Midbrain (tissue), 1 donor: Measurements from ENCODE around the gene GNG7.
"Not testable (repeated sequence)": the region's sequence is repeated elsewhere in the genome, so short reads cannot be mapped to it uniquely, and the experiment has no call there.

Experiments used
- DNase-seq: peaks from one replicate; lab custom pipeline; 2025; lab: John Stamatoyannopoulos, UW

Gene GNG7

DNA sequence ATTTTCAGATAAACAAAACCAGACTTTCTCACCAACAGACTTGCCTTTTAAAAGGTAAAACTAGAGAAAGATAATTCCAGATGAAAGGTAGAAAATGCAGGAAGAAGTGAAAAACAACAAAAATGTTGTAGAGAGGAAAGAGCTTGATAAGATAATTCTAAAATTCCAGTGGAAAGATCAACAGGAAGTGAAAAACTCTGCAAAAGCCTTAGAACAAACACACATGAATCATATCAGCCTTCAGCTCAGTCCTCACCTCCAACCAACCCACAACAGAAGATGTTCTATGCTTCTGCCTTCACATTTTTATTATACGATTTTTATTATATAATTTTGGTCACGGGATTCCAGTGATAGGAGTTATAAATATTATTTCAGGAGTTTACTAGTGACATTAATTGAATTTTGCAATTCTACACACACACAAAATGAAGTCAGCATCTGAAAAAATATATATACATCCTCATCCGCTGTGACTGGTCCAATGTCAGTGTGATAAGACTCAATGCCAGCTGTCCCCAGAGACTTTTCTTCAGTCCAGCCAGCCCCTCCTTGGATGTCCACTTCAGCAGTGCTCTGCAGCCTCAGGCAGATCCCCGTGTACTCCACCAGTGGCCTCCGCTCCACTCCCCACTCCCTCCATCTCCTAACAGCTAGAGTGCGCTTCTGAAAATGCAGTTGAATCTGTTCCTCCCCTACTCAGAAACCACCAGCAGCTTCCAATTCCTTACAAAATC, 168.6 kb downstream of the GNG7 start:
- no peak for DNase-seq

DNA sequence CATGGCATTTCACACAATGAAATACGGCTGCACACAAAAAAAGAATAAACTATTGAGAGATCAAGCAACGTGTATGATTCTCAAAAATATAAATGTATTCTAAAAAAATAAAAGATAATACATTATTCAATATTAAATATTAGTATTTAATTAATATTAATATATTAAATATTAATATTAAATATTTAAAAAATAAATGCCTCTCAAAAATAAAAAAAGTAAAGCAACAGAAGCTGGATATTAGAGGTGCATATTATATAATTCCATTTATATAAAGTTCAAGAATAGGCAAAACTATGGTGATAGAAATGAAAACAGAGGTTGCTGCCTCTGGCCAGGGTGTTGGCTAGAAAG, 169.4 kb downstream of the GNG7 start:
- DNase-seq = no peak

DNA sequence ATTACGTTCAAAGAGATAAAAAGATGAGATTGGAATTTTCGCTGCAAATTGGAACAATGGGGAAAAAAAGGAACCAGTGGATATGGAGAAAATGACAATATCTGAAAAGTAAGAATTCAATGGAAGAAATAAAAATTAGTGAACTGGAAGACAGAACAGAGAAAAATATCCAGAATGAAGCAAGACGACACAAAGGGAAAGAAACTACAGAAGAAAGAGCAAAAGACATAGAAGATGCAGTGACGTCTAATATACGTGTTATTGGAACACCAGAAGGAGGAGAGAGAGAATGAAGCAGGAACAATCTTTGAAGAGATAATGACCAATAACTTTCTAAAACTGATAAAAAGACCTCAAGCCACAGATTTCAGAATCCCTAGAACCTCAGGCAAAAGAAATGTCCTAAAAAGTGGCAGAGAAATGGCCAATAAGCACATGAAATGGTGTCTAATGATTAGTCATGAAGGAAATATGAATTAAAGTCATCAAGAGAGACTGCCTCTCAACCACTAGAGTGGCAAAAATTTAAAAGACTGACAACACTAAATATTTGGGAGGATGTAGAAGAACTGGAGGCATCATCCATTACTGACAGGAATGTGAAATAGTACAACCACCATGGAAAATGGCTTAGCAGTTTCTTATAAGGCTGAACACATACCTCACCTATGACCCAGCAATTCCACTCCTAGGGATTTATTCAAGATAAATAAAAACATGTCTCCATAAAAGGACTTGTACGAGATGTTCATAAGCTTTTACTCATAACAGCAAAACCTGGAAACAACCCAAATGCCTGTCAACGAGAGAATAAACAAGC, 170.0 kb downstream of the GNG7 start:
- DNase-seq = no peak

DNA sequence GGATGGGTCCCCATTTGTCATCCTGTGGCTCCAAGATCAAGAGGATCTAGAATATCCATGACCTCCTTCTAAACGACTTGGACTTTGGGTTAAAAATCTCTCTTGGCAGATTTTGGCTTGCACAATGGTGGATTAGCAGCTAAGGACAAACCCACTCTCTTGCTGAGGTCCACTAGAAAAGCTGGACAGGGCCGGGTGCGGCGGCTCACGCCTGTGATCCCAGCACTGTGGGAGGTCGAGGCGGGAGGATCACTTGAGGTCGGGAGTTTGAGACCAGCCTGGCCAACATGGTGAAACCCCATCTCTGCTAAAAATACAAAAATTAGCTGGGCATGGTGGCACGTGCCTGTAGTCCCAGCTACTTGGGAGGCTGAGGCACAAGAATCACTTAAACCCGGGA, 172.6 kb downstream of the GNG7 start:
- DNase-seq = not testable (repeated sequence)

DNA sequence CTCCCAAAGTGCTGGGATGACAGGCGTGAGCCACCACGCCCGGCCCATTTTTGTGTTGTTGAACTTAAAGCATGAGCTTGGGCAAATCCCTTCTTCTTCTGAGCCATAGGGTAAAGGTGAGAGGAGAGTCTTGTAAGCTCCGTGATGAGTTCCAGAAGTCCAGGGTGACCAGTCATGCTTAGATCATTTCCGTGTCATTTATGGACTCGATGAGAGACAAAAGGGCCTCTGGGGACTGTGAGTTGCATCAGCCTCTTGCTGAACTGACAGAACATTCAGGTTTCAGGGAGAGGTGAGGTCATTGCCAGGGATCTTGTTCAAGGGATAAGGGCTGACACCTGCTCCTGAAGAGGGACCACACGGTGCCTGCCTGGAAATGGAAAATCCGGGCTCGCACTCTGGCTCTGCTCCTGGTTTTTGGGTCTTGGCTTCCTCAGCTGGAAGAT, 173.0 kb downstream of the GNG7 start:
- no peak for DNase-seq

DNA sequence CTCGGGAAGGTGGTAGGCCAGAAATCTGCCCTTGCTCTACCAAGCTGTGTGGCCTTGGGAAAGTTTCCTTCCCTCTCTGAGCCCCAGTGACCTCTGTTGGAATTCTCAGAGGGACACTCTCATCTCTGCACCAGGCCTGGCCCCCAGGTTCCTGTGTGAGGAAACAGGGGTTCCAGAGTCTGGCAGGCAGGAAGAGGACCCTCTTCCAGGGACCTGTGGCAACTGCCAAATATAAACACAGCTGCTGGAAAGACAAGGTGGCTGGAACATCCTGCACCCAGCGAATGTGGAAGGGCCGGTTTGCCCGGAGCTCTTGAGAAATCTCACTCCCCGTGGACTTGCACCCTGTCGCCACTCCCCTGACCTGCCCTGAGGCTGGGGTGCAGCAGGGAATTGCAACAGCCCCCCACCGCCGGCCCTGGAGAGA, 173.8 kb downstream of the GNG7 start:
- no peak for DNase-seq

DNA sequence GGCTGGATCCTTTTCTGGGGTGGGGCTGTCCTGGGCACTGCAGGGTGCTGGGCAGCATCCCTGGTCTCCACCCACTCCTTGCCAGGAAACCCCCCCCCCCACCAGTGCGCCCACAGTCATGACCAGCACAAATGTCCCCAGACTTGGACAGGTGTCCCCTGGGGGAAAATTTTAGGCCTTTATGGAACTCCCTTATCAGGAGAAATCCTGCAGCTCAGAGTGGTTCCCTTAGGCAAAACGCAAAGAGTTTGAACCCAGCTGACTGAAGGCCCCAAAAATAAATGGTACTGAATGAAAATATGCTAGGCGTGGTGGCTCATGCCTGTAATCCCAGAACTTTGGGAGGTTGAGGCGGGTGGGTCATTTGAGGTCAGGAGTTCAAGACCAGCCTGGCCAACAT, 174.8 kb downstream of the GNG7 start:
- no peak for DNase-seq

DNA sequence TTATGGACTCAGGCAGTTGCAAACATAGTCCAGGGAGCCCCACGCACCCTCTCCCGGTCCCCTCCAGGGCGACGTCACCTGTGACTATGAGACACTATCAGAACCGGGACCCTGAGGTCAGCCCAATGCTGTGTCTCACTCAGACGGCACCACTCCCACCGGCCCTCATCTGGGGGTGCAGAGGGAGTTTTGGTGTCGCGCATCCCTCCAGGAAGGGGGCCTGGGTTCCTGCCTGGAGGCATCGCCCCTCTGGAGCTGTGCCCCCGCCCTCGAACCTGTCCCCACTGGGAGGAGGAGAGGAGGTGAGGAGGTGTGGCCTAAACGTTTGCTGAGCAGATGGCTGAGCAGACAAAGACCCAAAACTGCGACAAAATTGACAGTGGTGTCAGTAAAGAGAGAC, 175.3 kb downstream of the GNG7 start:
- DNase-seq = no peak

DNA sequence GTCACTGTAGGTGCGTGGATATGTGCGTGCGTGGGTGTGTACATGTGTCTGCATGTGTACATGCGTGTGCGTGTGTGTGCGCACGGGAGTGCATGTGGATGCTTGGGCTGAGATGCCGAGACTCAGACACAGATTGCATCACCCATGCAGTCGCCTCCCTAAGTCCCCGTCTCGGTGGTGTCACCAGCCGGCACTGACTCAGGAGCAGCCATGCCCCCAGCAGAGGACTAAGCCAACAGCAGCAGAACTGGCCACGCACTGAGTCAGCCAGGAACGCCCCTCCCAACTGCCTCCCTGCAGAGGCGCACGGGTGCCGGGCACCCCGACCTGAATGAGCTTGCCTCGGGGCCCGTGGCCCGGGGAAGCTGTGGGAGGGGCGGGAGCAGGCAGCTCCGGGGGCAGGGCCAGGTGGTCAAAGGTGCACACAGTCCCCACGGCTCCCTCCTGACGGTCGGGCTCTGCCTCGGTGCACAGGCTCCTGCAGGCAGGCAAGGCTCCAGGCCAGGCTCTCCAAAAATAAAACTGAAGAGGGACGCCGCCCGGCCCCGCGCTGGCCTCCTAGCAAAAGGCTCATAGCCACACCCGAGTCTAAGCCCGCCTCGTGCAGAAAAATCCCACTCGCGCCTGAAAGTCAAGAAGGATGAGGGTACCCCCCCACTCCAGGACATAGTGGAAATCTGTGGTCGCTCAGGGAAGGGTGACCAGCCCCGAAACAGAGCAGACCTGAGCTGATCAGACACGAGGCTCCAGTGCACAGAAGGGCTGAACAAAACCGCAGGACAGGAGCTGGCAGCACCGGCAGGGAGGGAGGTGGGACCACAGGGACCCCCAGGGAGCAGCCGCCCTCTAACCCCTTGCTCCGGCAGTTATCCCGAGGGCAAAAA, 177.4 kb downstream of the GNG7 start:
- no peak for DNase-seq

DNA sequence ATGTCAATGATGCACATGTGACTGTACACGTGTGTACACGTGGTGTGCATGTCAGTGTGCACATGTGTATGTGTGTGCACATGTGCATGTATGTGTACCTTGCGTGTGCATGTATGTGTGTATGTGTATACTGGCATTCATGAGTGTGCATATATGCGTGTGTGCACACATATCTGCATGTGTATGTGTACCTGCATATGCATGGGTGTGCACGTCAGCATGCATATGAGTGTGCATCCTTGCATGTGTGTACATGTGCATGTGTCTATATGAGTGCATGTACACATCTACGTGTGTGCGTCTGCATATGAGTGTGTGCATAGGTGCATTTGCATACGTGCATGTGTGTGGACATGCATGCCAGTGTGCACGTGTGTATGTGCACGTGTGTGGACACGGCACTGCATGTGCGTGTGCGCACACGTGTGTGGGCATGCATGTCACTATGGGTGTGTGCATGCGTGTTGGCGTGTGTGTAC, 178.1 kb downstream of the GNG7 start:
- DNase-seq = no peak

DNA sequence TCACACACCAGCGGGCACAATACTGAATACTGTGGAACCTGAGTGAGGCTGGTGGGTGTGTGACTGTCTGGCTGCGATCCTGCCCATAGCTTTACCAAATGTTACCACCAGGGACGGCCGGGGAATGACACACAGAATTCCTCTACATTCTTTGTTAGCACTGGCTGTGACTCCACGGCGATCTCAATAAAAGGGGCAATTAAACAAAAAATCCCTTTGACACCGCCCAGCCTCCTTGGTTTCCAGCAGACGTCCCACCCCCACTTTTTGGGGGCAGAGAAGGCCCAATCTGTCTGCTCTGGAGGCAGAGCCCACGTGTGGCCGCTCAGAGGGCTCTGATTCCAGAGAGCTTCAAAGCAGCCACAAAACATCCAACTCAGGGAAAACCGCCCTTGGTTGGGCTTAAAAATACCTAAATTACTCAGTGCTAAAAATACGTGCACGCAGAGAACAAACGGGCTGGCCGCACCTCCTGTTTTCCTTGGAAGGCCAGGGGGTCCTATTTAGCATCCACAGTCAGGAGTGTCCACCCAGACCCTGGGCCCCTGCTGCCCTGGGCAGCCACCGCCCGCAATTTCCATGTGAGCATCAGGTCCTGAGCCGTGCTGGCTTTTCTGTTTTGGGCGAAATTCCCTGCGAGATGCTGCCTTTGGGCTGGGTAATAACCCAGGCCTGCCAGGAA, 178.7 kb downstream of the GNG7 start:
- DNase-seq = no peak

DNA sequence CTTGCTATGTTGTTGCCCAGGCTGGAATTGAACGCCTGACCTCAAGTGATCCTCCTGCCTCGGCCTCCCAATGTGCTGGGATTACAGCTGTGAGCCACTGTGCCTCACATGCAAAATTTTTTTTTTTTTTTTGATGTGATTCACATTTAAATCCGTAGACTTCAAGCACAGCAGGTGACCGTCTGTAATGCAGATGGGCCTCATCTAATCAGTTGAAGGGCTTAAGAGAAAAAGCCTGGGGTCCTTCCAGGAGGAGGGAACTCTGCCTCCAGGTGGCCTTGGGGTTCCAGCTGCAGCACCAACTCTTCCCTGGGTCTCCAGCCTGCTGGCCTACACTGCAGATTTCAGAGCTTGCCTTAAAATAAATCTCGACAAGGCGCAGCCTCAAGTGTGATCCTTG, 183.0 kb downstream of the GNG7 start:
- no peak for DNase-seq

DNA sequence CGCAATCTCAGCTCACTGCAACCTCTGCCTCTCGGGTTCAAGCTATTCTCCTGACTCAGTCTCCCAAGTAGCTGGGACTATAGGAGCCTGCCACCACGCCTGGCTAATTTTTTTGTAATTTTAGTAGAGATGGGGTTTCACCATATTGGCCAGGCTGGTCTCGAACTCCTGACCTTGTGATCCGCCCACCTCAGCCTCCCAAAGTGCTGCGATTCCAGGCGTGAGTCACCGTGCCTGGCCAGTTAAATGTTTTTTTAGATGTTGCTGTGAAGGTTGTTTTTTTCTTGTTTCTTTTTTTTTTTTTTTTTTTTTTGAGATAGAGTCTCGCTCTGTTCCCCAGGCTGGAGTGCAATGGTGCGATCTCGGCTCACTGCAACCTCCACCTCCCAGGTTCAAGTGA, 183.6 kb downstream of the GNG7 start:
- DNase-seq = not testable (repeated sequence)

DNA sequence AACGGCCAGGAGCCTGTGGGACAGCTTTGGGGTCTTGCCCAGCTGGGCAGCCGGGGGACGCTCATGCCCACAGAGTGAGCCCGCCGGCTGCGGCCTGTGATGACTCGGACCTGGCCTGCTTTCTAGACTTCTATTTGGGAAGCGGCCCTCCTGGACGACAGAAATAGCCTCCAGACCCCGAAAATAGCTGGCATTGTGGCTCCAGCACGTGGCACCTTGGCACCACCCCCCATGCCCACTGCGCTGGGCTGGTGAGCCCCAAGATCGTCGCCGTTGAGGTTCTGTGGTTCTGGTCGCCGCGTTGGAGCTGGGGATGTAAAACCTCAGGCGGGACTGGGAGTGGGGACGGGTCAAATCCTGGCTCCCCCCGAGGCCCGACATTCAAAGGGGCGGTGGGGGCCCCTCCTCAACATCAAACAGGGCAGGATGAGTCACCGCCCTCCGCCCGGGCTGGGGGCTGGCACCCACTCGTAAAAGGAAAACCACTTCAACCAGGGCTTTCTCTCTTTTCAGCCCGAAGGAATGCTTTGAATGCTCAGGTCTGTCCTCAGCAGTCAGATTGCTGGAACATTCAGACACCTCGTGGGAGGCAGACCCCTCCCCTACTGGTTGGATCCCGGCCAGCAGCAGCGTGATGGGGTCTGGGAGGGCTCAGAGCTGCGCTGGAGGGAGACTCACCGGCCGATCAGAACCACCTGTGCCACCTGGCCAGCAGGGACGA, 184.5 kb downstream of the GNG7 start:
- no peak for DNase-seq

DNA sequence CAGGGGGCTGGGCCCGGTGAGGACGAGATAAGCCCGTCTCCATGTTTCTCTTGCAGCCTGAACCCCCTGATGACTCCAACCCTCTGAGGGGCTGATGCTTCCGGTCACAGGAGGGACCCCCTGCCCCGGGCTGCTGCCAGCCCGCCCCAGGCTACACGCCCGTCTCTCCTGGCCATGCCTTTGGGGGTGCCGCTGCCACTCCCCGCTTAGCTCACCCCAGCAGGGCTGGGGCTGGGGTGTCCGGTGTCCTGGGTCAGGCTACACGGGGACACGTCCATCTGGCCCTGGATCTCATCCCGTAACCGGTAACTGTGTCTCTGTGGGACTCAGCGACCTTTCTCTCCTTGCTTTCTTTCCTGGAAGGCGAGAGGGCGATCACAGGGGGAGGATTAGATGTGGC, 185.8 kb downstream of the GNG7 start:
- DNase-seq = no peak

DNA sequence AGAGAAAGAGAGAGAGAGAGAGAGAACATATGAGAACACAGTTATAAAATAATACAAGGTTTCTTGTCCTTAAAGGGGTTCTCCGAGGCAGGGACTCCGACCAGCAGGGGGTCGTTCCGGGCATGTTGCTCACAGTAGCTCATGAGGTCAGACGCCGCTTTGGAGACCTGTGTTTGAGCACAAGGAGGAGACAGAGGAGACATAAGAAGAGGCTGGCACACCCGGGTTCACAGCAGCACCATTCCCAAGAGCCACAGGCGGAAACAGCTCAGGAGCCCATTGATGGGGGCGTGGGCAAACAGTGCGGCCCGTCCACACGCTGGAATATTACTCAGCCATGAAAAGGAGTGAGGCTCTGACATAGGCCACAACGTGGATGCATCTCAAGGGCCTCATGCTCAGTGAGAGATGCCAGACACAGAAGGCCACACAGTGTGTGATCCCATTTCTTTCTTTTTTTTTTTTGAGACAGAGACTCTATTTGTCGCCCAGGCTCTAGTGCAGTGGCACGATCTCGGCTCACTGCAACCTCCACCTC, 187.4 kb downstream of the GNG7 start:
- no peak for DNase-seq

DNA sequence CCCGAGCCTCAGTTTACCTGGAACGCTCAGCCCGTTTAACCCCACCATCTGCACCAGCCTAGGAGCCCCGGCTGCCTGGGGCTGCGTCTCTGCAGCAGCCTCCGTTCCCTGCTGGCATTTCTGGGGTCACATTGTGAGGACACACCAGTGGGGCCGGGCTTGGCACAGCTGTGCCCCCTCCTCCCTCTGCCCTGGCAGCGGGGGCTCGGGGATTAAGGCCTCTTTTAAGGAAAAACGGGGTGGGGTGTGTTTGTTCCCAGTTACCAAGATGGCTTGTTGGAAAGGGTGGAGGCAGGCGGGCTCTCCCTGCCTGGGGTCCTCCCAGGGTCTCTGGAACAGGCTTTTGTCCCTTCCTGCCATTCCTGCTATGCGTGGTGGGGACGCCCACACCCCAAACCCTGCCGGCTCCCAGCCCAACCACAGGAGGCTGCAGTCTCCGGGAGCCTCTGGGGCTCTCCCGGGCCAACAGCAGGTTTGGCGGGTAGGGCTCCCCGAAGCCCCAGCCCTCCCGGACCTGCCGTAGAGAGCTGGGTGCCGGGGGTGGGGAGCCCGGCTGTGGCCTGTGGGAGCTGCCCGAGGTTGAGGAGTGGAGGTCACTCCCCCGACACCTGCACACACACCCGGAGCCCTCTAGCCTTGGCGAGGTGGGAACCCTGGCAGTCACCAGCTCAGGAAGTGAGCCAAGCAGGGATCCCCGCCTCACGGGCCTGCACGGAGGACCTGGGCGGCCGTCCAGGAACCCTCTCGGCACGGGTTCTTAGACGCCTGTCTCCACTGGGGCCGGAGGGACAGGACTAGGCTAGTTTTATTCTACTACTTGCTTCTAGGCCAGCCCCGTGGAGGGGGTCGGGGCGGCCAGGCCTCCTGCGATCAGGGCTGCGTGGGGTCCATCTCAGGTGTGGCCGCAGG, 189.7 kb downstream of the GNG7 start:
- DNase-seq = no peak

DNA sequence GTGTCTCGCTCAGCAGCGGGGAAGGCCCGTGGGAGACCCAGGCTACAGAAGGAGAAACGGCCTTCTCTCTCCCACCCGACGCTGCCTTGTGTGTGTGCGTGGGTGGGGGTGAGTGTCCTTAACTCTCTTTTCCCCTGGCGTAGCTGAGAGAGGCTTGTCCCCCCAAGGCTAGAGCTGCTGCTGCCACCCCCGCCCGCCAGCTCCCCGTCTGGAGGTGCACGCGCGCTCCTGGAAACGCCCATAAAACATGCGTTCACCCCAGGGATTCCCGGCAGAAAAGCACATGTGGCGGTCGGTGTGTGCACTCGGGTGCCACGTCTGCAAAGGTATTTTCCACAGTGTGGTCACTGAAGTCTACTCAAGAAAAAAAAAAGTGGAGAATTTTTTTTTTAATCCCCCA, 190.5 kb downstream of the GNG7 start:
- DNase-seq = no peak

DNA sequence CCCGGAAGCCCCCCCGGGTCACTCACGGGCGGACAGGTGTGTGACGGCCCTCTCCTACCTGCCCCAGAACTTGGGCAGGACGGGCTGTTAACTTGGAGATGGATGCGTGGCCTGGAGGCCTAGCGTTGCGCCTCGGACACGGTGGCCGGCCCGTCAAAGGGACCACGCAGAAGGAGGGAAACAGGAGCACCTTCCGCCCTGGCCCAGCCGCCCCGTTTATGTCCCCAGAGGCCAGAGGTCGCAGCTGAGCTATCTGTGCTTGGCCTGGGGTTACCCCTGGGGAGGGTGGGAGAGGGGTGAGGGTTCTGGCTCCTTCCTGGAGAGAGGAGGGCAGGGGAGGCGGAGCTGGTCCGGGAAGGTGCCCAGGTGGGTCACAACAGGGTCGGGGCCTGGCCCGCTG, 190.9 kb downstream of the GNG7 start:
- no peak for DNase-seq

DNA sequence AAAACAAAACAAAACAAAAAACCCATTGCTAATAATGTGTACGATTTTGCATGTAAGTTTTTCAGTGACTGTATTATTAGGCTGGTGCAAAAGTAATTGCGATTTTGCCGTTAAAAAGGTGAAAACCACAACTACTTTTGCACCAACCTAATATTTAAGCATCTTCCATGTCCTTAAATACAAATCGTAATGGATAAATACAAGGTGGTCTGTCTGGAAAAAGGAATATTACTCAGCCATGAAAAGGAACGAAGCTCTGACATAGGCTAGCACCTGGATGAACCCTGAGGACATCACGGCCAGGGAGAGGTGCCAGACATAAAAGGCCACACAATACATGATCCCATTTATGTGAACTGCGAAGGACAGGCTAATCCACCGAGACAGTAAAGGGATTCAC, 193.4 kb downstream of the GNG7 start:
- no peak for DNase-seq
